ENCODE measurements around the gene ACBD3.

Gene ACBD3

GRCh38 chr1:226111883-226112261, 74.7 kb downstream of the ACBD3 start:
- no peak for DNase-seq (ENCODE audit: low read depth in 2 of 2)

GRCh38 chr1:226111098-226111882, 75.3 kb downstream of the ACBD3 start:
- DNase-seq (ENCODE audit: low read depth in 2 of 2), result no peak

GRCh38 chr1:226110249-226111097, 76.1 kb downstream of the ACBD3 start:
- peak; percentile 21 to 32 for DNase-seq (ENCODE audit: low read depth in 2 of 2)

- peak; percentile 48 to 53 for DNase-seq (ENCODE audit: low read depth in 2 of 2)
Observed at GRCh38 chr1:226109829-226110248, 76.7 kb downstream of the ACBD3 start.

- no peak for DNase-seq (ENCODE audit: low read depth in 2 of 2)
Observed at GRCh38 chr1:226108935-226109828, 77.4 kb downstream of the ACBD3 start.

GRCh38 chr1:226107471-226108460, 78.8 kb downstream of the ACBD3 start:
- no peak for DNase-seq (ENCODE audit: low read depth in 2 of 2)

- no peak for DNase-seq (ENCODE audit: low read depth in 2 of 2)
Observed at GRCh38 chr1:226104671-226105121, 81.8 kb downstream of the ACBD3 start.

GRCh38 chr1:226100436-226101391, 85.8 kb downstream of the ACBD3 start:
- no peak for DNase-seq (ENCODE audit: low read depth in 2 of 2)

- no peak for DNase-seq (ENCODE audit: low read depth in 2 of 2)
Observed at GRCh38 chr1:226098870-226099835, 87.4 kb downstream of the ACBD3 start.

- DNase-seq (ENCODE audit: low read depth in 2 of 2), result no peak
Observed at GRCh38 chr1:226097866-226098625, 88.5 kb downstream of the ACBD3 start.

GRCh38 chr1:226095286-226095685, 91.3 kb downstream of the ACBD3 start:
- DNase-seq (ENCODE audit: low read depth in 2 of 2), result no peak
